ENCODE data around the gene TNFSF9.

The TNFSF9 gene

DNA sequence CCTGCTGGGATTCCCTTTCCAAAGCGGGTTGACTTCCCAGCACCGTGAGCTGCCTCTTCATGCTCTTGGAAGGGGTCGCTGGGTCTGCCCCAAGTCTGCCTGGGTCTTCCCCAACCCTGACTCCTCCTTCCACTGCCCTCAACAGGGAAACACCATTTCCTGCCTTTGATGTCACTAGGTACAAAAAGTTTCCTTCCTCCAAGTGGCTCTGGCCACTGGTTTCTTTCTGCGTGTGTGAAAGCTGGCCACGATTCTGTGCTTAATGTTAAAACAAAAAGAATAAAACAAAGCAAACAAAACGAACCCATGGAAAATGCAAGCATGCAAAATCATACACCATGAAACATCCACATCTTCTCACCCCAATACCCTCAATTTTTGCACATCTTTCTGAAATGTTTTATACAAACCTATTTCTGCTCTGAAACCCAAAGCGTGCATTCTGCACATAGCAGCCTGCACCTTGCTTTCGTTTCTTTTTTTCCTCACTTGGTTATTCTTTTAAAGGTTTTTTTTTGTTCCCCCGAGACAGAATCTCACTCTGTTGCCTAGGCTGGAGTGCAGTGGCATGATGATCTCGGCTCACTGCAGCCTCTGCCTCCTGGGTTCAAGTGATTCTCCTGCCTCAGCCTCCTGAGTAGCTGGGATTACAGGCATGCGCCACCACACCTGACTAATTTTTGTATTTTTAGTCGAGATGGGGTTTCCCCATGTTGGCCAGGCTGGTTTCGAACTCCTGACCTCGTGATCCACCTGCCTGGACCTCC lies 12.5 kb upstream of the TNFSF9 start:
- no peaks in the 10 kb centered on the region for H3K27me3 Mint-ChIP-seq
- no peaks in the 10 kb centered on the region for H3K9me3 Mint-ChIP-seq
- H3K4me3 Mint-ChIP-seq, result peak overlapping the region; percentile 71
- no peaks in the 10 kb centered on the region for H3K36me3 Mint-ChIP-seq (ENCODE audit: low read depth)
- H3K27ac Mint-ChIP-seq, result peak overlapping the region; percentile 94
- peaks cover 60% of the 10 kb centered on the region for H3K4me1 Mint-ChIP-seq (ENCODE audit: low read depth)

DNA sequence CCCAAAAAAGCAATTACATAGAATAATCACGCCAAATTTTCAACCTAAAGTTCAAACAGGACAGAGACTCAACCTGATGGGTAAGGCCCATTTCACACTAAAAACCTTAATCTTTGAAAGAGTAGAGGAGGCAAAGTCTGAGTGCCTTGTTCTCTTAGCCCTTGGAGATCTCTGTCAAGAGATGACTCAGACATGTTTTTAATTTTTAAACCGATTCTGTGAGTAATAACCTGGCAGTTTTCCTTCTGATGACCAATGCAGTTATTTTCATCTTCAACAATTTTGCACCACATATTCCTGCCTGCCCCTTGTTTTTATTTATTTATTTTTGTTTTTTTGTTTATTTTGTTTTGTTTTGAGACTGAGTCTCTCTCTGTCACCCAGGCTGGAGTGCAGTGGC lies 11.5 kb upstream of the TNFSF9 start:
- H3K27me3 Mint-ChIP-seq, result no peaks in the 10 kb centered on the region
- H3K36me3 Mint-ChIP-seq (ENCODE audit: low read depth), result no peaks in the 10 kb centered on the region
- H3K4me1 Mint-ChIP-seq (ENCODE audit: low read depth), result peaks cover 60% of the 10 kb centered on the region
- H3K4me3 Mint-ChIP-seq, result peak overlapping the region; percentile 66
- no peaks in the 10 kb centered on the region for H3K9me3 Mint-ChIP-seq
- peak overlapping the region; percentile 92 for H3K27ac Mint-ChIP-seq

DNA sequence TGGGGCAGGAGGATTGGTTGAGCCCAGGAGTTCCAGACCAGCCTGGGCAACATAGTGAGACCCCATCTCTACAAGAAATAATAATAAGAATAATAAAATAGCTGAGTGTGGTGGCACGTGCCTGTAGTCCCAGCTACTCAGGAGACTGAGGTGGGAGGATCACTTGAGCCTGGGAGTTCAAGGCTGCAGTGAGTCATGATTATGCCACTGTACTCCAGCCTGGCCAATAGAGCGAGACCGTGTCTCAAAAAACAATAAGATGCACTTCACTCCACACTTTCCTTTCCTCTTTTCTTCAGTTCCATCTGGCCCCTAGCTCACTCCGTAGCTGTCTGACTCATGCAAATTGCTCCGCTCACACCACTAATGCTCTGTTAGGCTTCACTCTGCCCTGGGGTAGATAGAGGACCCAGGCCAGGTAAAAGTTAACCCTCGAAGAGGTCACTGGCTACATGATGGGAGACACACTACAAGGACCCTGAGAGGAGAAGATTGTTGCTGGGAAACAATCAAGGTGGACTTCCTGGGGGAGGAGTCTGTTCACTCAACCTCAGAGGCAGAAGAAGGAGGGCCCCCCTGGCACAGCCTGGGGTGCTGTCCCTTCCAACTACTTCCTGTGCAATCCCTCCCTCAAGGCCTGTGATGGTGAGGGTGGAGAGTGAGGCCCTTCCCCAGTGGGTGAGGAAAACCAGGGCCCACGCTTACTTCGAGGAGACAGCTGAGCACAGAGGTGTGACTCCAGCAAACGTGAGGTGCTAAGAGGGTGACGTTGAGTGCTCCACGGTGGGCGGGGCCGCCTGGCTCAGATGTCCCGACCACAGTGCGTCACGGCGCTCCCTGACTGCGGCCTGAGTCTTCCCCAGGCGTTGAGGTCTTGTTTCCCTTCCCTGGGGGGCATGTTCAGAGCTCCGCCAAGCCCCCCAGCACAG lies 8.8 kb upstream of the TNFSF9 start:
- peak overlapping the region; percentile 59 for H3K27ac Mint-ChIP-seq
- H3K4me1 Mint-ChIP-seq (ENCODE audit: low read depth), result peaks cover 48% of the 10 kb centered on the region
- no peaks in the 10 kb centered on the region for H3K36me3 Mint-ChIP-seq (ENCODE audit: low read depth)
- H3K9me3 Mint-ChIP-seq, result no peaks in the 10 kb centered on the region
- no peaks in the 10 kb centered on the region for H3K27me3 Mint-ChIP-seq
- peak overlapping the region; percentile 14 for H3K4me3 Mint-ChIP-seq

- Mint-ChIP-seq H3K9me3 (no peaks in the 10 kb centered on the region), H3K27ac (peak overlapping the region; percentile 59), H3K4me3 (peak overlapping the region; percentile 14)
Measured at GRCh38 chr19:6522712-6523111, 8.1 kb upstream of the TNFSF9 start.

DNA sequence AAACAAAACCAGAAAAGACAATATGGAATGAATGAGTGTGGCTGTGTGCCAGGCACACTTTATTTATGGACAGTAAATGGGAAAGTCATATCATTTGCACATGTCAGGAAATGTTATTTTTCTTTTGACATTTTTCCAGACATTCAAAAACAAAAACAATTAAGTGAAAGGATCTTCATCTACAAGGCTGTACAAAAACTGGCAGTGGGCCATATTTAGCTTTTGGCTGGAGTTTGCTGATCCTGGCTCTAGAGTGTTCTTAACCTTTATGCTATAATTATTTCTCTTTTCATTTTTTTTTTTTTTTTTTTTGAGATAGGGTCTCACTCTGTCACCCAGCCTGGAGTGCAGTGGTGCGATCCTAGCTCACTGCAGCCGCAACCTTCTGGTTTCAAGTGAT lies 6.5 kb upstream of the TNFSF9 start:
- H3K27me3 Mint-ChIP-seq, result peaks cover 2% of the 10 kb centered on the region
- H3K9me3 Mint-ChIP-seq, result no peaks in the 10 kb centered on the region
- no peak overlapping the region for H3K27ac Mint-ChIP-seq
- H3K4me1 Mint-ChIP-seq (ENCODE audit: low read depth), result peaks cover 33% of the 10 kb centered on the region
- H3K36me3 Mint-ChIP-seq (ENCODE audit: low read depth), result no peaks in the 10 kb centered on the region
- no peak overlapping the region for H3K4me3 Mint-ChIP-seq

More at GRCh38 chr19:6522712-6523111, 8.1 kb upstream of the TNFSF9 start:
- Mint-ChIP-seq H3K4me1 (ENCODE audit: low read depth) (peaks cover 43% of the 10 kb centered on the region), H3K27me3 (no peaks in the 10 kb centered on the region), H3K36me3 (ENCODE audit: low read depth) (no peaks in the 10 kb centered on the region)

GRCh38 chr19:6527893-6528543 lies 2.8 kb upstream of the TNFSF9 start:
- H3K36me3 Mint-ChIP-seq (ENCODE audit: low read depth), result peaks cover 4% of the 10 kb centered on the region
- no peak overlapping the region for H3K4me3 Mint-ChIP-seq
- H3K4me1 Mint-ChIP-seq (ENCODE audit: low read depth), result peaks cover 35% of the 10 kb centered on the region
- no peaks in the 10 kb centered on the region for H3K9me3 Mint-ChIP-seq
- H3K27me3 Mint-ChIP-seq, result peaks cover 31% of the 10 kb centered on the region
- no peak overlapping the region for H3K27ac Mint-ChIP-seq

DNA sequence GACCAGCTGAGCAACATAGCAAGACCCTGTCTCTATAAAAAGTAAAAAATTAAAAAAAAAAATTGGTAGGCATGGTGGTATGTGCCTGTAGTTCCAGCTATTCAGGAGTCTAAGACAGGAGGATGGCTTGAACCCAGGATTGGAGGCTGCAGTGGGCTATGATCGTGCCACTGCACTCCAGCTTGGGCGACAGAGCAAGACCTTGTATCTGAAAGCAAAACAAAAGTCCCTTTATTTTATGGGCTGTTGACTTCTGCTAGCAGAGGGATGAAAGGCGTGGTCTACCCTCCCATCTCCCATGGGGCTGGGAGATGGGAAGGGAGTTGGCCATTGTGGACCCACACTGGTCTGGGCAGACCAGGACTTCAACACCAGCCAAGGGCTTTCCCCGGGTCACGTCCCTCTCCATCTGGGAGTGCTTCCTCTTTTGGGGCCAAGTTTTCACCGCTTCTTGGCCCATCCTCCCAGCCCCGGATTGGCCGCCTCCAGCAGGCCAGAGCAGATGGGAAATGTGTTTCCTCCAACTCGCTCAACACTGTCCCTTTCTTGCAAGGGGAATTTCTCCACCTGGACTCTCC lies 2.2 kb upstream of the TNFSF9 start:
- Mint-ChIP-seq H3K27ac (no peak overlapping the region), H3K4me1 (ENCODE audit: low read depth) (peaks cover 35% of the 10 kb centered on the region), H3K27me3 (peaks cover 31% of the 10 kb centered on the region), H3K9me3 (no peaks in the 10 kb centered on the region), H3K36me3 (ENCODE audit: low read depth) (peaks cover 4% of the 10 kb centered on the region), H3K4me3 (no peak overlapping the region)

DNA sequence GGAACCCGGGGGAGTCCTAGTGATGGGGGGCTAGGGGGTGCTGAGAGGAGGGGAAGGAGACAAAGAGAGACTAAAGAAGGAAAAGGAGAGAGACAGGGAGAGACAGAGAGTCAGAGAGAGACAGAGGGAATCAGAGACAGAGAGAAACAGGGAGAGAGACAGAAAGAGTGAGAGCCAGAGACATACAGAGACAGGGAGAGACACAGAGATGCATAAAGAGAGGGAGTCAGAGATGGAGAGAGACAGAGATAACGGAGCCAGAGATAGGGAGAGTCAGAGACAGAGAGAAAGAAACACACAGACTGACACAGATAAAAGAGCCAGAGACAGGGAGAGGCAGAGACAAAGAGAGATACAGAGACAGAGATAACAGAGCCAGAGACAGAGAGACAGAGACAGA lies 1.5 kb upstream of the TNFSF9 start:
- no peak overlapping the region for H3K4me3 Mint-ChIP-seq
- no peaks in the 10 kb centered on the region for H3K9me3 Mint-ChIP-seq
- H3K36me3 Mint-ChIP-seq (ENCODE audit: low read depth), result peaks cover 4% of the 10 kb centered on the region
- peak overlapping the region; percentile 90 for H3K27ac Mint-ChIP-seq
- peaks cover 35% of the 10 kb centered on the region for H3K27me3 Mint-ChIP-seq
- peaks cover 35% of the 10 kb centered on the region for H3K4me1 Mint-ChIP-seq (ENCODE audit: low read depth)

DNA sequence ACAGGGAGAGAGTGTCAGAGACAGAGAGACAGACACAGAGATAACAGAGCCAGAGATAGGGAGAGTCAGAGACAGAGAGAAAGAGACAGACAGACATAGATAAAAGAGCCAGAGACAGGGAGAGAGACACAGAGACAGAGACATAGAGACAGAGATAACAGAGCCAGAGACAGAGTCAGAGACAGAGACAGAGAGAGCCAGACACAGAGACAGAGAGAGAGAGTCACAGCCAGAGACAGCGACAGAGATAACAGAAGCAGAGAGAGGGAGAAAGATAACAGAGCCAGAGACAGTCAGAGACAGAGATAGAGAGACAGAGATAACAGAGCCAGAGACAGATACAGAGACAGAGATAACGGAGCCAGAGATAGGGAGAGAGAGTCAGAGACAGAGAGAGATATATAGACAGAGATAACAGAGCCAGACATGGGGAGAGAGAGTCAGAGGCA lies 865 bp upstream of the TNFSF9 start:
- no peaks in the 10 kb centered on the region for H3K9me3 Mint-ChIP-seq

GRCh38 chr19:6531163-6531955 lies 533 bp downstream of the TNFSF9 start:
- peak overlapping the region; percentile 48 for H3K27ac Mint-ChIP-seq
- peaks cover 46% of the 10 kb centered on the region for H3K4me1 Mint-ChIP-seq (ENCODE audit: low read depth)
- no peaks in the 10 kb centered on the region for H3K9me3 Mint-ChIP-seq
- H3K36me3 Mint-ChIP-seq (ENCODE audit: low read depth), result peaks cover 14% of the 10 kb centered on the region
- H3K27me3 Mint-ChIP-seq, result peaks cover 35% of the 10 kb centered on the region
- peak overlapping the region; percentile 88 for H3K4me3 Mint-ChIP-seq

More for the DNA sequence above, 865 bp upstream of the TNFSF9 start:
- Mint-ChIP-seq H3K27ac (peak overlapping the region; percentile 90), H3K4me3 (peak overlapping the region; percentile 88), H3K4me1 (ENCODE audit: low read depth) (peaks cover 35% of the 10 kb centered on the region), H3K36me3 (ENCODE audit: low read depth) (peaks cover 4% of the 10 kb centered on the region), H3K27me3 (peaks cover 35% of the 10 kb centered on the region)

DNA sequence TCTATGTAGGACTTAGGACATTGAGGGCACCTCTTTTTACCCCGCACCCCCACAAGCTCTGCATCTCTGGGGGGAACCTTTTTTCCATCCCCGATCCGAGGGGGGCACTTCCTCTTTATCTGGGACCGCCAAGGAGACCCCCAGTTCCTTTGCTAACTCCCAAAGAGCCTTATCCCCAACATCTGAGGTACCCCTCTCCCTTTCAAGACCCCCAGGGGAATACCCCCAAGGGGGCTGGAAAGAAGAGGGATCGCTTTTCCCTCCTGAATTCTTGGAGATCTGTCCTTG lies 1.1 kb downstream of the TNFSF9 start:
- H3K27ac Mint-ChIP-seq, result peak overlapping the region; percentile 89
- peaks cover 52% of the 10 kb centered on the region for H3K4me1 Mint-ChIP-seq (ENCODE audit: low read depth)
- peaks cover 35% of the 10 kb centered on the region for H3K27me3 Mint-ChIP-seq
- peak overlapping the region; percentile 88 for H3K4me3 Mint-ChIP-seq
- peaks cover 14% of the 10 kb centered on the region for H3K36me3 Mint-ChIP-seq (ENCODE audit: low read depth)
- H3K9me3 Mint-ChIP-seq, result no peaks in the 10 kb centered on the region

DNA sequence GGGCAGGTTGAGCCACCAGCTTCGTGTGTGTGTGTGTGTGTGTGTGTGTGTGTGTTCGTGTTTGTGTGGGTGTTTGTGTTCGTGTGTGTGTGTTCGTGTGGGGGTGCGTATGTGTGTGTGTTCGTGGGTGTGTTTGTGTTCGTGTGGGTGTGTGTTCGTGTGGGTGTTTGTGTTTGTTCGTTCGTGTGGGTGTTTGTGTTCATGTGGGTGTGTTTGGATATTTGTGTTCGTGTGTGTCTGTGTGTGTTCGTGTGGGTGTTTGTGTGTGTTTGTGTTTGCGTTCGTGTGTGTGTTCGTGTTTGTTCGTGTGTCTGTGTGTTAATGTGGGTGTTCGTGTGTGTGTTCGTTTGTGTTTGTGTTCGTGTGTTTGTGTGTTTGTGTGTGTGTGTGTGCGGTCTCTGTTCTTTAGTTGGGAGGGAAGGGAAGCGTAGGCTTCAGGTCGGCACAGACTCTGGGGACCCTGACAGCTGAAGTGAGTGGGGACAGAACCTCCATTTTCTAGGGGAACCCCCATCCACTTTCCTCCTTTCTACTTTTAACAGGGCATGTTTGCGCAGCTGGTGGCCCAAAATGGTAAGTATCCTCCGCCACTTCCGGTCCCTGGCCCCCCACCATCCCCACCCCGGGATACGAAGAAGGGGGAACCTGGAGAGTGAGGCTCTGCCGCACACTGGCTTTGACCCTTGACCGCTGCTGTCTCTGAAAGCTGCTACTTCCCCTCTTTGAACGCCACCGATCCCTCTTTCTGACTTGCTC lies 1.6 kb downstream of the TNFSF9 start:
- H3K9me3 Mint-ChIP-seq, result no peaks in the 10 kb centered on the region
- H3K4me3 Mint-ChIP-seq, result peak overlapping the region; percentile 88
- H3K27ac Mint-ChIP-seq, result peak overlapping the region; percentile 89
- peaks cover 35% of the 10 kb centered on the region for H3K27me3 Mint-ChIP-seq
- H3K4me1 Mint-ChIP-seq (ENCODE audit: low read depth), result peaks cover 55% of the 10 kb centered on the region
- peaks cover 14% of the 10 kb centered on the region for H3K36me3 Mint-ChIP-seq (ENCODE audit: low read depth)

- peaks cover 52% of the 10 kb centered on the region for H3K4me1 Mint-ChIP-seq (ENCODE audit: low read depth)
- peak overlapping the region; percentile 88 for H3K4me3 Mint-ChIP-seq
- H3K9me3 Mint-ChIP-seq, result no peaks in the 10 kb centered on the region
- H3K36me3 Mint-ChIP-seq (ENCODE audit: low read depth), result peaks cover 14% of the 10 kb centered on the region
- peaks cover 35% of the 10 kb centered on the region for H3K27me3 Mint-ChIP-seq
- H3K27ac Mint-ChIP-seq, result peak overlapping the region; percentile 89
Measured at GRCh38 chr19:6533000-6533328, 2.1 kb downstream of the TNFSF9 start.

All from stimulated activated naive CD8-positive, alpha-beta T cell treated with anti-CD3 and anti-CD28 coated beads, Interleukin-15, Interleukin-2, amounts not matched to agents 100 ng/mL and 50 ng/mL, for 24 hours (primary cell).